HG02885 (cell line): Measurements from ENCODE around the gene RPS29.
A peak's percentile ranks its signal among the peaks of the same experiment; 100 is the strongest.
"Not testable (repeated sequence)": the region's sequence is repeated elsewhere in the genome, so short reads cannot be mapped to it uniquely, and the experiment has no call there.

Experiments used
- ATAC-seq: cut with Tn5 transposase; IDR thresholded peaks from one replicate; pipeline ENCODE4 v1.9.1; 2021; ENCODE audit warnings: mild to moderate bottlenecking; ENCODE audit not compliant: unreplicated experiment, poor library complexity

Gene RPS29

GRCh38 chr14:49598485-49599300 is 12.5 kb upstream of the RPS29 start, which contains the start of gene LRR1:
TSS of gene LRR1 (plus strand) at chr14:49598940. CDS start at chr14:49599021, 81 bp downstream.
- peak; percentile 56 for ATAC-seq

GRCh38 chr14:49598189-49598484 is 12.0 kb upstream of the RPS29 start:
- ATAC-seq = no peak

GRCh38 chr14:49594347-49595091 is 8.3 kb upstream of the RPS29 start:
- ATAC-seq = peak; percentile 34

- ATAC-seq = peak; percentile 36
Measured at GRCh38 chr14:49593016-49593415, 6.8 kb upstream of the RPS29 start.

- ATAC-seq = no peak
Measured at GRCh38 chr14:49589387-49589786, 3.2 kb upstream of the RPS29 start.

GRCh38 chr14:49586673-49587460 is 687 bp upstream of the RPS29 start:
- ATAC-seq = peak; percentile 24

GRCh38 chr14:49584981-49585640 is 1.1 kb downstream of the RPS29 start:
- not testable (repeated sequence) for ATAC-seq

- ATAC-seq = no peak
Measured at GRCh38 chr14:49584058-49584457, 2.1 kb downstream of the RPS29 start.

- no peak for ATAC-seq
Measured at GRCh38 chr14:49583629-49584028, 2.6 kb downstream of the RPS29 start.

GRCh38 chr14:49582113-49582977 is 3.8 kb downstream of the RPS29 start:
- ATAC-seq = no peak

- ATAC-seq = no peak
Measured at GRCh38 chr14:49581209-49582112, 4.7 kb downstream of the RPS29 start.

GRCh38 chr14:49579841-49580240 is 6.3 kb downstream of the RPS29 start:
- ATAC-seq = no peak

GRCh38 chr14:49578141-49578540 is 8.0 kb downstream of the RPS29 start:
- no peak for ATAC-seq

GRCh38 chr14:49574038-49574437 is 12.1 kb downstream of the RPS29 start:
- ATAC-seq = no peak

- no peak for ATAC-seq
Measured at GRCh38 chr14:49569281-49569680, 16.9 kb downstream of the RPS29 start.

- no peak for ATAC-seq
Measured at GRCh38 chr14:49566714-49567113, 19.5 kb downstream of the RPS29 start.

- no peak for ATAC-seq
Measured at GRCh38 chr14:49559979-49560768, 26.0 kb downstream of the RPS29 start.

- no peak for ATAC-seq
Measured at GRCh38 chr14:49553892-49554291, 32.3 kb downstream of the RPS29 start.
